ENCODE measurements around the gene PRKCH. TPM values are rescaled to one million over a fixed set of nuclear protein-coding genes. Genes with fewer than 3 reads are reported as not detected.
"Not testable (repeated sequence)": the region's sequence is repeated elsewhere in the genome, so short reads cannot be mapped to it uniquely, and the experiment has no call there.

The PRKCH gene
- total RNA-seq, 1 donor from 2014 or later, result 16.4 TPM

GRCh38 chr14:61401461-61401860 is 80.1 kb downstream of the PRKCH start:
- intact Hi-C loops (cut with DNase I), result no loop called here
- DNase-seq (ENCODE audit: missing footprints) (no peak), ATAC-seq (no peak)

- DNase-seq (ENCODE audit: missing footprints), result no peak
- intact Hi-C loops (cut with DNase I), result no loop called here
- ATAC-seq, result no peak
These were observed 82.0 kb downstream of the PRKCH start for GRCh38 chr14:61403411-61403810.

- intact Hi-C loops (cut with DNase I), result no loop called here
- ATAC-seq (no peak), DNase-seq (ENCODE audit: missing footprints) (no peak)
These were observed 83.3 kb downstream of the PRKCH start for GRCh38 chr14:61404637-61405036.

- ATAC-seq, result no peak
- intact Hi-C loops (cut with DNase I), result no loop called here
These were observed 84.8 kb downstream of the PRKCH start for GRCh38 chr14:61406198-61406597.

DNA sequence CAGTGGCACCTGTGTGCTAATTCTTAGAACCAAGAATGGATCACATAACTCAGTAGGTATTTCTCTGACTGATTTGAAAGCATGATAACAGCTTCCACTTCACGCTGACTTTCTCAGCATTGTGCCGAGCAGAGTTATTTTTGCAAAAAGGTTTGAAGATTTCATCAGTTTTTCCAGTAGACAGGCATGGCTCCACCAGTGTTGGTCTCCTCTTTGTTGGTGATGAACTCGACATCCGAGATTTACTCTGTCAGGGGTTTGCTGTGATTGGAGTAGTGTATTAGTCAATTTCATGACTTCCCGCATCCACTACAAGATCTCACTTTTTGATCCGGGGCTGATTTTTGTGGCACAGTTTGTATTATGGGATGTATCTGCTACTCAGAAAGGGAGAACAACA is 85.3 kb downstream of the PRKCH start:
- ATAC-seq, result no peak
- intact Hi-C loops (cut with DNase I), result no loop called here
- DNase-seq (ENCODE audit: missing footprints), result no peak

More at GRCh38 chr14:61406198-61406597, 84.8 kb downstream of the PRKCH start:
- DNase-seq (ENCODE audit: missing footprints), result no peak

GRCh38 chr14:61408498-61408897 is 87.1 kb downstream of the PRKCH start:
- DNase-seq (ENCODE audit: missing footprints) (no peak), ATAC-seq (no peak)
- intact Hi-C loops (cut with DNase I), result loop anchor here (2.0 kb wide), 1 partner anchor 20 kb away; no protein-coding TSS in a partner anchor

- intact Hi-C loops (cut with DNase I), result loop anchor here (2.0 kb wide), 1 partner anchor 21 kb away; no protein-coding TSS in a partner anchor
- ATAC-seq (no peak), DNase-seq (ENCODE audit: missing footprints) (no peak)
These were observed 88.4 kb downstream of the PRKCH start for GRCh38 chr14:61409782-61410181.

DNA sequence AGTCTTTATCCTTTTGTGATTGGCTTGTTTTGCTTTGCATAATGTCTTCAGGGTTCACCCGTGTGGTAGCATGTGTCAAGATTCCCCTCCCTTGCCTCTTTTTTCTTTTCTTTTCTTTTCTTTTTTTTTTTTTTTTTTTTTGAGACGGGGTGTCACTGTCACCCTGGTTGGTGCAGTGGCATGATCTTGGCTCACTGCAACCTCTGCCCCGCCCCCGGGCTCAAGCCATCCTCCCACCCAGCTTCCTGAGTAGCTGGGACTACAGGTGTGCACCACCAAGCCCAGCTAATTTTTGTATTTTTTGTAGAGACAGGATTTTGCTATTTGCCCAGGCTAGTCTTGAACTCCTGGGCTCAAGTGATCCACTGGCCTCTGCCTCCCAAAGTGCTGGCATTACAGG is 94.6 kb downstream of the PRKCH start:
- not testable (repeated sequence) for ATAC-seq
- intact Hi-C loops (cut with DNase I), result loop anchor here (5.0 kb wide), 1 partner anchor 89 kb away; no protein-coding TSS in a partner anchor

GRCh38 chr14:61416591-61416990 is 95.2 kb downstream of the PRKCH start:
- DNase-seq (ENCODE audit: missing footprints) (no peak), ATAC-seq (no peak)
- intact Hi-C loops (cut with DNase I), result loop anchor here (5.0 kb wide), 1 partner anchor 89 kb away; no protein-coding TSS in a partner anchor

More for the DNA sequence above, 94.6 kb downstream of the PRKCH start:
- not testable (repeated sequence) for DNase-seq (ENCODE audit: missing footprints)

GRCh38 chr14:61417141-61417540 is 95.8 kb downstream of the PRKCH start:
- intact Hi-C loops (cut with DNase I), result loop anchor here (5.0 kb wide), 1 partner anchor 90 kb away; no protein-coding TSS in a partner anchor
- no peak for DNase-seq (ENCODE audit: missing footprints)

DNA sequence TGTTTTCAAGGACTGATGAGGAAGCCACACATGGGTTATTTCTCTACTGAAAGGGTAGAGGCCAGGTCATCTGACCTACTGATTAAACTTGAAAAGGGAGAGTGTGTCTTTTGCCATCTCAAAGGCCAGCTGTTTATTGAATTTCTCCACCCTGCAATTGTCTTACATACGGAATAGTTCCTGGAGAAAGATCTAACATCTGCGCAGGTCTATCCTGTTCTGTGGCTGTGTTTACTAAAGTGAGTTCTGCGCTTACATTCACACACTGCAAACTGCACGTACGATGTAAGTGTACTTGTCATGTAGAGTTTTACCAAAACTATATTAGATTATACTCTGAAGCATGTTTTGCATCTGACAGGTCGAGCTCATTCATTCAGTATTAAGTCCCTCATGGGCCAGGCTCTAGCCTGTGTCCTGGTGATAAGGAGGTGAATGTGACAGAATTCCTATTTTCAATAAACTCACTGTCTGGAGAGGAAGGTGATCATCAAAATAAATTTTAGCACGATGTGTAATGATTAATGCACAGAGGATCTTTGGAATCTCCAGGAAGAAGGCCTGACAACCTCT is 96.6 kb downstream of the PRKCH start:
- intact Hi-C loops (cut with DNase I), result loop anchor here (5.0 kb wide), 1 partner anchor 91 kb away; no protein-coding TSS in a partner anchor
- no peak for ATAC-seq
- DNase-seq (ENCODE audit: missing footprints), result no peak

More at GRCh38 chr14:61417141-61417540, 95.8 kb downstream of the PRKCH start:
- no peak for ATAC-seq

DNA sequence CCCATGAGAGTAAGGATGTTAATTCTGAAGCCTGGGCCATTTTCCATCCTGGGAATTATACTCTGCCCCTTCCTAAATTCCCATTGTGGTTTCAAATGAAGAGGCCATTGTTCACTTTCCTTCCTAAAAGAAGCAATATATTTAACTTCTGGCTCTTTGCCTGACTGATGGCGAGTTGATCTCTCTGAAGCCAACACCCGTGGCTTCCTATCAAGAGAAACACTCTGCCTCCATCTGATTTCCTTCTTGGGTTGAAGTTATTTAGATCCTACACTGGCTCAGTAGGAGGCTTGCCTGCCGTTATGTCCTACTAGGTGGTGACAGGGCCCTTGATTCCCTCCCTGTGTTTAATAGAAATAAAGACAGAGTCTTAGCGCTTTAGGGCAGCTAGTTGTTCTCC is 97.4 kb downstream of the PRKCH start:
- ATAC-seq (no peak), DNase-seq (ENCODE audit: missing footprints) (no peak)
- intact Hi-C loops (cut with DNase I), result loop anchor here (5.0 kb wide), 1 partner anchor 91 kb away; no protein-coding TSS in a partner anchor

- no peak for DNase-seq (ENCODE audit: missing footprints)
- intact Hi-C loops (cut with DNase I), result loop anchor here (5.0 kb wide), 1 partner anchor 92 kb away; no protein-coding TSS in a partner anchor
- ATAC-seq, result no peak
These were observed 97.8 kb downstream of the PRKCH start for GRCh38 chr14:61419201-61419600.

GRCh38 chr14:61420326-61420725 is 98.9 kb downstream of the PRKCH start:
- no peak for ATAC-seq
- intact Hi-C loops (cut with DNase I), result no loop called here
- no peak for DNase-seq (ENCODE audit: missing footprints)

DNA sequence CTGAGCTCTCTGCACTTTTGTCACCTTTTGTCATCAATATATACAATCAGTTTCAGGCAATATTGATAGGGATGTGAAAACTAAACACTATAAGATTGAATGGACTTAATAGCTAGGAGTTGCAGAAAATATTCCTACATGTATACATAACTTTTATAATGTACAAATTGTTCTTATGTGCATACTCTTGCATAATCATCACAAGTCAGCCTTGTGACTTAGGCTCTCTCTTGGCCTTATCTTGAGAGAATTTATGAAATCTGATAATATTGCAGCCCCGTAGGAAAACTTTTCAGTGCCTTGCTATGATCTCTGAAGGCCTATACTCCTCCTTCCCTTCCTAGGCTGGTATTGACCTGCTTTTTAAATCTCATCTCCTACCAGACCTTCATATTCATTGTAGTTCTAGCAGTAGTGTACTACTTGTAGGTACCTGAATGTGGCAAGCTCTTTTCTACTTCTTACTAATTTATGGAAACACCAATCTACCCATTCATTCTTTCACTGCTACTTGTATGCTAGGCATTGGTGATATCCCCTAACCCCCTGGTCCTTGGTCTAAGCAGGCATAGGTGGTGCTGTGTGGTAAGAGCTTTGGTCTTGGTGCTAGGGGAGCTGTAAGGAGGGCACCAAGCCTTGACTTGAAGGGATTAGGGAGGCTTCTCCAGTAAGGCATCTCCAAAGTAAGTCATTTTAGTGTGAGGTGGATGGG is 100.0 kb downstream of the PRKCH start:
- intact Hi-C loops (cut with DNase I), result no loop called here
- ATAC-seq (no peak), DNase-seq (ENCODE audit: missing footprints) (no peak)

- ATAC-seq, result no peak
- no peak for DNase-seq (ENCODE audit: missing footprints)
- intact Hi-C loops (cut with DNase I), result no loop called here
These were observed 104.7 kb downstream of the PRKCH start for GRCh38 chr14:61426048-61426447.

DNA sequence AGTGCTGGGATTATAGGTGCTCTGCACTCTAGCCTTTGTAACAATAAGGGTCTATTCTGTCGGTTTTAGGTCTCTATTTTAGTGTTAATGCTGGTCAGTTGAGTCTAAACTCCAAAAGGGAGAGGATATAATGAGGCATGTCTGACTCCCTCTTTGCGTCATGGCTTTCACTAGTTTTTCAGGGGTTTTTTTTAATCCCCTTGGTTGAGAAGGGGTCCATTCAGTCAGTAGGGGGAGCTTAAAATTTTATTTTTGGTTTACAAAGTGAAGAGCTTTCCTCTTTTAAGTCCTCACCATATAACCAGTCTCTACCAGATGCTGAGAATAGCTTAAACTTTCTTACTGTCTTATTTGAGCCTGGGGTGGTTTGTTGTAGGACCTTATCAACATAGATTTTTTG is 106.9 kb downstream of the PRKCH start:
- DNase-seq (ENCODE audit: missing footprints), result no peak
- no peak for ATAC-seq
- intact Hi-C loops (cut with DNase I), result no loop called here

DNA sequence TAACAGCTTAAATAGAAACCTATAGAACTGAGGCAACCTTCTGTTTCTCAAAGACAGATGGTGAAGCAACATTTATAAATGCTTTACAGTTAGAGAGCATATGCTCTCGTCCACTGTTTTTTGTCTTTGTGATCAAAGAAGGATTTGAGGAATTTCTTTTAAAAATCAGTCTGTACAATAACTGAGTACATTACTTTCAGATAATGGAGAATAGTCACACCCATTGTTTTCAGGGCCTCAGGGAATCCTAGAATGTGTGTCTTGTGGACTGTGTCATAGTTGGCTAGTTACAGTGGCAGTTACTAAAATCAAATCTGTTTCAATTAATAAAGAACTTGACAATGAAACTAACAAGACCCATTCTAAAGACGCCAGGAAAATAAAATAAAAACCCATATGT is 107.9 kb downstream of the PRKCH start:
- intact Hi-C loops (cut with DNase I), result no loop called here
- no peak for ATAC-seq
- no peak for DNase-seq (ENCODE audit: missing footprints)

DNA sequence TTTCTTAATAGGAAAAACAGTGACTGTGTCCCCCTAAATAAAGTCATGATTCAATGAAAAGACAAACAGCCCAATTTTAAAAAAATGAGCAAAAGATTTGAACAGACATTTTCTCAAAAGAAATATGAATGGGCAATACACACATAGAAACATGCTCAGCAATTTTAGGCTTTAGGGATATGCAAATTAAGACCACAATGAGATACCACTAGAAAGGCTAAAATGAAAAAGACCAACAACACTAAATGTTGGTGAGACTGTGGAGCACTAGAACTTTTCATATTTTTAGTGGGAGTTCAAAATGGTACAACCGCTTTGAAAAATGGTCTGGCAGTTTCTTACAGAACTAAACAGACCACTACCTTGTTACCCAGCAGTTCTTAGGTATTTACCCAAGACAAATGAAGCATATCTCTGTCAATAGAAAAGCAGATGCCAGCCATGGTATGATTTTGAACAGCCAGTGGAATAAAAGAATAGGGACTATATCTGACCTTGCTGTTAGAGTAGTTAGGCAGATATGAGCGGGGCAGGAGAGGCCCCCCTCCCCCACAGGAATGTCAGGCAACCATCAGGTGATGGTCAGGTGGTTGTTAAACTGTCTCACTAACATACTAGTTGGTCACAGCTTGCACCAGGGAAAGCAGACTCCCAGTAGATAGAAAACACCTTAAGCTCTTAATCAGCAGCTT is 108.8 kb downstream of the PRKCH start:
- intact Hi-C loops (cut with DNase I), result no loop called here
- no peak for DNase-seq (ENCODE audit: missing footprints)
- ATAC-seq, result no peak
